GM10266 (cell line): ENCODE results near the gene TRIP12.
A peak's percentile ranks its signal among the peaks of the same experiment; 100 is the strongest.

Experiments used
- DNase-seq: peaks from one replicate; pipeline ENCODE4 v3.0.0; 2012; ENCODE audit errors: extremely low spot score
- CTCF ChIP-seq: IDR thresholded peaks from 2 replicates; pipeline ENCODE4 v1.5.1; 2012; ENCODE audit warnings: mild to moderate bottlenecking, low read depth; ENCODE audit not compliant: control insufficient read depth, insufficient read depth; ENCODE audit errors: missing control alignments

The TRIP12 gene

DNA sequence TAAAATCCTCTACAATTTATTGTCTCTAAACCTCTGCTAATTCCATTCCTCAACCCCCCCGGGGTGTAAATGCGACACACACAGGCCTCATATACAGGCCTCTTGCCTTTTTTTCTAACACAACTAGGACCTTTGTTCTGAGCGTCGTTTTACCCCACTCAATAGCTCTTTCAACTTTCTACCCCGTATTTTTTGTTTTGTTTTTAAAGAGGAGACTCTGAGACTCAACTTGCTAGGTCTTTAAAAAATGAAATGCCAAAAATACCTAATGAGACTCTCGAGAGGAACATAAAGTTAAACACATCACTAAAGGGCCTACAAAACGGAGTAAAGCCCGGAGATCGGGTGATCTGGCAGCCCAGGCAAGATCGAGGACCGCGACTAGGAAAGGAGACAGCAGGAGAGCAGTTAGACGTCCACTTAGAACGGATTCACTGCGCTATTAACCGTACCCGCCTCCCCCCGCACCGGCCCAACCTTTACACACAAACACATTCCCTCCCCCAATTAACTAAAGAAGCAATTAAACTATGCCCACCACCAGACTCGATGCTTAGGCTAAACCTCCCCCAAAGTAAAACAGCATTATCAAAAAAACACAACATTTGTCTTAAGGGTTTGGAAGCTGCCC is 1.7 kb downstream of the TRIP12 start:
- no peak for TF ChIP-seq CTCF
- no peak for DNase-seq

DNA sequence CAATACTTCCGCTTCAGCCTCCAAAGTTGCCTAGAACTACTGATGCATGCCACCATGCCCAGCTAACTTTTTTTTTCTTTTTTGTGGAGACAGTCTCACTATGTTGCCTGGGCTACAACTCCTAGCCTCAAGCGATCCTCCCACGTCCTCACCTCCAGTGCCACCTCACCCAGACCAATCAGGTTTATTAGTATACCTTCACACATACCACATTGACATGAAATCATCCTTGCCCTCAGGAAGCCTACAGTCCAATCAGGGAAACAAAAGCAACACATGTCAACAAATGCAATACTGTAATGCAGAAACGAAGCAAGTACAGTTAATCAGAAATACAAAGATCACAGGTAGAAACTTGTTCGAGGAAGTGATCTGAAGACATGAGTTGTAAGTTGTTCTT is 4.0 kb downstream of the TRIP12 start:
- no peak for TF ChIP-seq CTCF
- DNase-seq = no peak

- no peak for DNase-seq
- TF ChIP-seq CTCF = no peak
Observed at GRCh38 chr2:229914171-229914570, 7.6 kb downstream of the TRIP12 start.

GRCh38 chr2:229910832-229911412 is 10.9 kb downstream of the TRIP12 start:
- DNase-seq = peak; percentile 24
- TF ChIP-seq CTCF = peak; percentile 67

DNA sequence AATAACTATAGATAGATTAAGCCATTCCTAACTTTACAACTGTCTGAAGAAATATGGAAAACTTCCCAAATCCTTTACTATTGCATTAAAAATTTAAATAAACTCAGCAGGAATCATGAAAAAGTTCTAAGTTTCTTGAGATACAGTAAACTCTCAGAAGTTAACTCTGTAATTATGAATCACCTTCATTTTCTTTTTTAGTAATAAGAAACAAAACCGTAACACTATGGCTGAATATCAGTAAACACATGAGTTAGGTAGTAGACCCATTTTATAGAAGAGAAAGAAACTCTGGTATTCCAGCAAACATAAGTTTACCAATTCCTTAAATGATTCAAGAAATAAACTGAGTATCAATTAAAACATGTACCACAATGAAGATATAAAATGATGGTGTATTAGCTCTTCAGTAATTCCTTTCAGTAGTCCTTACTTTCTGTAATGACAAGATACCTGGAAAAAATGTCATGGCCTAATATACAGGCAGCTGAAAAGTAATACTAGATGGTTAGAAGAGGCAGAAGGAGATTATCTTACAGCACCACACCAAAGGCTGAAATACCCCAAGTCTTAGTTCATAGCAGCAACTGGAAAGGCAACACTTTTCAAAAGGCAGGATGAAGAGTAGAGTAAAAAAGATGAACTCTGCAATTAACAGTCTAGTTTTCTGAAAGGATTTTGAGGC is 11.5 kb downstream of the TRIP12 start:
- no peak for DNase-seq
- TF ChIP-seq CTCF = no peak

DNA sequence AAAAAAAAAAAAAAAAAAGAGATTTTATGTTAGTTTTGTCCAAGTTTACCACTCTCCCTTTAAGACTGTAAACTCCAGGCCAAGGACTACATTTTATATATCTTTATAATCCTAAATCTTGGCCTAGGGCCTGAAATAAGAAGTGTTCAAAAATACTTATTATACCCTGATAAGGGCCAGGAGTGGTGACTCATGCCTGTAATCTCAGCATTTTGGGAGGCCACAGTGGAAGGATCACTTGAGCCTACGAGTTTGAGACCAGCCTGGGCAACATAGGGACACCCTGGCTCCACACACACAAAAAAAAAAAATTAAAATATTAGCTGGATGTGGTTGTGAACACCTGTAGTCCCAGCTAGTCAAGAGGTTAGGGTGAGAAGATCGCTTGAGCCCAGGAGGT is 12.7 kb downstream of the TRIP12 start:
- no peak for TF ChIP-seq CTCF
- DNase-seq = no peak

DNA sequence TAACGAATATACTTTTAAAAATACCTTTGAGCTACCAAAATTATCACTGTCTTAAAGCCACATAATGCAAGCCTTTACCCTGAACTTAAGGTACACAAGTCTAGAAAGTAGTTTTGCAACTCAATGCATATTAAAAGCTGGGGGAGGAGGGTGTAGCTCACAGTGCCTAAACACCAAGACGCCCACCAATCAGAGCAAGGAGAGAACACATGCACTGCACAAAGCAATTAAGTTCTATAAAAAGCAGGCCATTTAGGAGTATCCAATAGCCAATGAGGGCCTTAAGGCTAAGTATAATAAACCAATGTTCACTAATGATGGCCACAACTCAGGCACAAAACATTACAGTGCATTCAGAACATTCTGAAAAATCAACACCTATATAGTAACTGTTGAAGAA is 16.2 kb downstream of the TRIP12 start:
- DNase-seq = no peak
- TF ChIP-seq CTCF = no peak
